ENCODE results near the gene ADORA3. TPM values are rescaled to one million over a fixed set of nuclear protein-coding genes. Genes with fewer than 3 reads are reported as not detected.

ADORA3 gene
- total and polyA plus RNA-seq, 2 of the 4 experiments (the other 2 are of a cell fraction): not detected

GRCh38 chr1:111499026-111499785, 4.2 kb downstream of the ADORA3 start:
- BruUV-seq (replicated peaks): no TSS peak
- H2AK9ac ChIP-seq (replicated peaks; ENCODE audit: low read depth, low read length, poor library complexity): no peak overlapping the region
- H4K20me1 ChIP-seq (ENCODE audit: insufficient read depth, low read length): no peaks in the 10 kb centered on the region
- no peak overlapping the region for H3K18ac ChIP-seq (ENCODE audit: low read depth, low read length)
- CTCF ChIA-PET: interaction anchor here (0.8 to 2.0 kb wide), 2 partner anchors 9 to 17 kb away, joined by 4 to 12 read pairs; no protein-coding TSS in a partner anchor
- no peak overlapping the region for H3K4me2 ChIP-seq (ENCODE audit: low read depth, low read length)
- no peak for DNase-seq
- no peak overlapping the region for H3K56ac ChIP-seq (ENCODE audit: extremely low read depth, insufficient read depth, low read length)
- H3K36me3 ChIP-seq (ENCODE audit: control insufficient read depth, insufficient read depth, low read length): no peaks in the 10 kb centered on the region
- in situ Hi-C loops (cut with MboI; ENCODE audit: low sequenced_read_pairs): loop anchor here (25.0 kb wide), 1 partner anchor 863 kb away; no protein-coding TSS in a partner anchor
- dilution Hi-C loops (cut with HindIII; ENCODE audit: low sequenced_read_pairs, unreplicated experiment): no loop called here
- WGBS, 2 experiments (ENCODE audit: extremely low coverage in 2 of 2, insufficient read length in 1 of 2): 70% methylated on average over 2 of the region's 5 CpGs; no CpG with 5 or more reads in 1 of the 2 experiments
- H2AK5ac ChIP-seq (ENCODE audit: low read depth, low read length): no peak overlapping the region
- no peak overlapping the region for H3K4ac ChIP-seq (ENCODE audit: low read depth, low read length)
- no peak overlapping the region for H3K4me3 ChIP-seq (ENCODE audit: insufficient read depth, low read depth, low read length)
- ATAC-seq (ENCODE audit: low read depth): no peak
- POLR2A ChIA-PET (ENCODE audit: unreplicated experiment): no interaction called here
- no peak overlapping the region for H2BK15ac ChIP-seq (ENCODE audit: low read depth, low read length)
- no peak overlapping the region for H3K9ac ChIP-seq (ENCODE audit: low read depth, low read length)
- intact Hi-C loops (cut with micrococcal nuclease): no loop called here
- H3K27me3 ChIP-seq (ENCODE audit: control insufficient read depth, insufficient read depth, low read length): peaks cover 29% of the 10 kb centered on the region
- no peak overlapping the region for H3K23ac ChIP-seq (ENCODE audit: low read depth, low read length)
- H3K9me1 ChIP-seq (ENCODE audit: insufficient read depth, low read length): no peaks in the 10 kb centered on the region
- peaks cover 2% of the 10 kb centered on the region; the same call in 1 of the 2 replicates for H3K9me3 ChIP-seq (ENCODE audit: control insufficient read depth, insufficient read depth, low read length)
- no peak overlapping the region for H3K27ac ChIP-seq (ENCODE audit: insufficient read depth, low read length)
- H4K8ac ChIP-seq (ENCODE audit: low read depth in 2 of 2, low read length in 2 of 2): no peak overlapping the region
- H4K91ac ChIP-seq (ENCODE audit: insufficient read depth, low read depth, low read length): no peak overlapping the region
- no peaks in the 10 kb centered on the region for H3K79me1 ChIP-seq (ENCODE audit: low read depth in 1 of 2, low read length in 2 of 2)
- no peak overlapping the region for H2AFZ ChIP-seq (replicated peaks; ENCODE audit: low read length, poor library complexity)
- no peak overlapping the region for H3K14ac ChIP-seq (replicated peaks; ENCODE audit: low read depth, low read length)
- H3K4me1 ChIP-seq (ENCODE audit: control insufficient read depth, insufficient read depth, low read length): no peaks in the 10 kb centered on the region
- no peak overlapping the region for H2BK5ac ChIP-seq (ENCODE audit: low read depth, low read length, poor library complexity, severe bottlenecking)
- no peak overlapping the region for H2BK20ac ChIP-seq (ENCODE audit: low read depth, low read length)
- no peak overlapping the region for H2BK120ac ChIP-seq (ENCODE audit: low read depth, low read length)
- H4K5ac ChIP-seq (ENCODE audit: low read depth, low read length): no peak overlapping the region
- no peak for TF ChIP-seq CEBPB (IDR thresholded peaks at IDR 0.05; ENCODE audit: low read depth, low read length)
- no peak for TF ChIP-seq CHD1 (IDR thresholded peaks at IDR 0.05; ENCODE audit: low read depth, low read length)
- TF ChIP-seq USF2 (IDR thresholded peaks at IDR 0.05; ENCODE audit: low read depth, low read length): no peak
- no peak for TF ChIP-seq MXI1 (IDR thresholded peaks at IDR 0.05; ENCODE audit: borderline replicate concordance, low read depth, low read length)
- no peak for TF ChIP-seq RAD21 (IDR thresholded peaks at IDR 0.05; ENCODE audit: low read length)
- no peak for TF ChIP-seq FOS (IDR thresholded peaks at IDR 0.05; ENCODE audit: low read depth, low read length)
- TF ChIP-seq NFE2L2 (IDR thresholded peaks at IDR 0.05; ENCODE audit: low read depth, low read length): no peak
- no peak for TF ChIP-seq RCOR1 (IDR thresholded peaks at IDR 0.05; ENCODE audit: insufficient replicate concordance, low read length)
- no peak for TF ChIP-seq BHLHE40 (IDR thresholded peaks at IDR 0.05; ENCODE audit: low read depth, low read length)
- no peak for TF ChIP-seq RFX5 (IDR thresholded peaks at IDR 0.05; ENCODE audit: low read depth, low read length)
- no peak for TF ChIP-seq ELK1 (IDR thresholded peaks at IDR 0.05; ENCODE audit: borderline replicate concordance, low read depth, low read length)
- TF ChIP-seq MAZ (IDR thresholded peaks at IDR 0.05; ENCODE audit: borderline replicate concordance, low read depth, low read length): no peak
- no peak for TF ChIP-seq SMC3 (IDR thresholded peaks at IDR 0.05; ENCODE audit: low read depth, low read length)
- no peak for TF ChIP-seq CTCF (conservative IDR thresholded peaks at IDR 0.05; ENCODE audit: low read depth, low read length)
- no peak for TF ChIP-seq POLR2A (IDR thresholded peaks at IDR 0.05; ENCODE audit: low read depth, low read length)
